Inflammatory macrophage (primary cell): ENCODE results near the gene TRAF7.
A peak's percentile ranks its signal among the peaks of the same experiment; 100 is the strongest.
"Not testable (repeated sequence)": the region's sequence is repeated elsewhere in the genome, so short reads cannot be mapped to it uniquely, and the experiment has no call there.

Experiments used
- DNase-seq, 2 donors: peaks; one replicate each; pipeline ENCODE4 v3.0.0-alpha.2; 2020 to 2022

Gene TRAF7

GRCh38 chr16:2122934-2123683 lies 32.5 kb upstream of the TRAF7 start:
- not testable (repeated sequence) for DNase-seq

DNA sequence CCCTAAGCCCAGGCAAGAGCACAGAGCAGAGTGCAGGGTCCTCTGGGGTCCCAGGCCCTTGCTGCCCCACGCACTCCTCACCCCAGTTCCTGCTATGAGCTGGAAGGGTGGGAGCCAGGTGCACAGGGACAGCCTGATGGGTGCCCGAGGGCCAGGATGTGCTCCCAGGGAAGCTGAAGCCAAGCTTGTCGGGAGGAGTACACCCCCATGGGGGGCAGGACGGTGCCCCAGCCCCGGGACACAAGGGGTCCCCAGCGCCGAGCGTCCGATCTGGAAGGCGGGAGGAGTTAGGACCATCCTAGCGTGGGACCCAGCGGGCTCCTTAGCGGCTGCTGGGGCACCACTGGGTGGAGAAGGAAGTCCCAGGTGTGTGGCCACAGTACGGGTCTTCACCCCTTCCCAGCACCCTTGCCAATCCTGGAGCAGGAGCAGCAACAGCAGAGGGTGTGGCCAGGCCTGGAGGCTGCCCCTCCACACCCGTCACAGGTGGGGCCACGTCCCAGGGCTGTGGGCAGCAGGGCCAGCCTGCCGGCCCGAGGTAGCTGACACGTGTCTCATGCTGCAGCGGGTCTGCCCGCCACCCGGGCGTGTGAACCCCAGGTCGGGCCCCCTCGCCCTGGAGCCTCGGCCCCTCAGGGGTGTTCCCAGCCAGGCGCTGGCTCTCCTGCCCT lies 31.7 kb upstream of the TRAF7 start:
- DNase-seq = not testable (repeated sequence)

- DNase-seq = not testable (repeated sequence)
Measured at GRCh38 chr16:2124377-2124693, 31.2 kb upstream of the TRAF7 start.

DNA sequence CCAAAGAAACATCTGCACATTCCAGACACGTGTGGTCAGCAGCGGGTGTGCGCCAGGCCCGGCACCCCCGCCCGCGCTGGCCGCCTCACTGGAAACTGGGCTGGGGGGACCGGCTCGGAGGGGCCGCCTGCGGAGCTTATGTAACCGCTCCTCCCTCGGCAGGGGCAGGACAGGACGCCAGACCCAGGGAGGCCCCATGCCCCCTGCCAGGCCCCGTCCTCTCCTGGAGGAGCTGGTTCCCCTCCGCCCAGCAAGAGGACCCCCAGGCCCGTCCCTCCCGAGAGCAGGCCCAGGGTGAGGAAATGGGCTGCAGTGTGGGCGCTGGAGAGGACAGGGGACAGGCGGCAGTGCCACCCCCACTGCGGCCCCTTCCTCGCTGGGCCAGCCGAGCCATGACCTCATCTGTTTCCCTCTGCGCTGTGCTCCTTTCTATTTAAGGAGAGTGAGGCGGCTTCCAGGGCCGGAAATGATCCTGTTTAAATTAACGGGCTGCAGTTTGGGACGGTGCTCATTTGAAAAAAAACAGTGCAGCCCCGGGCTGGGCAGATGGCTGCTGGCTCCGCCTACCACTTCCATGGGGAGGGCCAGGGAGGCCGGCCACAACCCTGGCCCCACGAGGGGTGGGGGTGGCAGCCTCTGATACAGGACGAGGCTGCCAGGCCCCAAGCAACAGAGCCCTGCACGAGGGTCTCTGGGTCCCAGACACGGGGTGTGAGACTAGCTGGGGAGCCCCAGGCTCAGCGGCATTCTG lies 30.7 kb upstream of the TRAF7 start:
- DNase-seq = peak; percentile 11 to 50

DNA sequence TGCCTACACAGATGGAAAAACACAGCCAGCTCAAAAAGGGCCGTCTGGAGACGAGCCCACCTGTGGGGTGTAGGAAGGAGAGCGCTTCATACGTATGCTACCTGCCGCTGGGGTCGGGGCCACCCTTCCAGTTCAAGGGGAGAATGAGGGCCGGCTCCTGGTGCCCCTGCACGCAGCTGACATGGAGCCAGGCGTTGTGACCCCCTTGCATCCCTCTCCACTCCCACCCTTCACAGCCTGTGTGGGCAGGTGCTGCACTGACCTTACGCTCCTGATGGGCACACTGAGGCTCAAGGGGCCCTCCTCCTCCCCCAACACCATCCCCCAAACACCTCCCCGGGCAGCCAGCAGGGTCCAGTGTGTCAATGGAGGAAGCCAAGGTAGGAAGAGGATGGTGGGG lies 30.0 kb upstream of the TRAF7 start:
- not testable (repeated sequence) for DNase-seq

GRCh38 chr16:2126161-2126743 lies 29.3 kb upstream of the TRAF7 start:
- DNase-seq = not testable (repeated sequence)

GRCh38 chr16:2126928-2127556 lies 28.5 kb upstream of the TRAF7 start:
- not testable (repeated sequence) for DNase-seq

DNA sequence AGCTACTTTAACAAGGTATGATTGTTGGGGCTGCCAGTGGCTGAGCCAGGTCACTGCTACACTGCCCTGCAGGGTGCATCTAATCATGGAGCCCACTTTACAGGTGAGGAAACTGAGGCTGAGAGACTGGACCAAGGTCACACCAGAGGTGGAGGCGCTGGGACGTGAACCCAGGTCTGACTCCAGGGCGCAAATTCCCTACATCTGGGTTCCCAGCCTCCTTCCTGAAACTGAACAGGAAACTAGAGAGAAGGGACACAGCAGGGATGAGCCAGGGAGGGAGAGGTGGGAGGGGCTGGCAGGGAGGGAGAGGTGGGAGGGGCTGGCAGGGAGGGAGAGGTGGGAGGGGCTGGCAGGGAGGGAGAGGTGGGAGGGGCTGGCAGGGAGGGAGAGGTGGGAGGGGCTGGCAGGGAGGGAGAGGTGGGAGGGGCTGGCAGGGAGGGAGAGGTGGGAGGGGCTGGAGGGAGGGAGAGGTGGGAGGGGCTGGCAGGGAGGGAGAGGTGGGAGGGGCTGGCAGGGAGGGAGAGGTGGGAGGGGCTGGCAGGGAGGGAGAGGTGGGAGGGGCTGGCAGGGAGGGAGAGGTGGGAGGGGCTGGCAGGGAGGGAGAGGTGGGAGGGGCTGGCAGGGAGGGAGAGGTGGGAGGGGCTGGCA lies 27.8 kb upstream of the TRAF7 start:
- DNase-seq = not testable (repeated sequence)

DNA sequence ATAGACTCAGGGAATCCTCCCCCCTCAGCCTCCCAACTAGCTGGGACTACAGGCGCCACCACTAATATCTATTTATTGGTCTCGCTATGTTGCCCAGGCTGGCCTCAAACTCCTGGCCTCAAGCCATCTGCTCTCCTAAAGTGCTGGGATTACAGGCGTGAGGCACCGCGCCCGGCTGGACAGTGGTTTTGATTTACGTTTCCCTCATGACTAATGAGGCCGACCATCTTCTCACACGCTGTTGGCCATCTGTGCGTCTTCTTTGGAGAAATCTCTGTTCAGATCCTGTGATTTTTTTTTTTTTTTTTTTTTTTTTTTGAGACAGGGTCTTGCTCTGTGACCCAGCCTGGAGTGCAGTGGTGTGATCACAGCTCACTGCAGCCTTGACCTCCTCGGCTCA lies 26.3 kb upstream of the TRAF7 start:
- not testable (repeated sequence) for DNase-seq

GRCh38 chr16:2129890-2130447 lies 25.6 kb upstream of the TRAF7 start:
- DNase-seq = not testable (repeated sequence)

DNA sequence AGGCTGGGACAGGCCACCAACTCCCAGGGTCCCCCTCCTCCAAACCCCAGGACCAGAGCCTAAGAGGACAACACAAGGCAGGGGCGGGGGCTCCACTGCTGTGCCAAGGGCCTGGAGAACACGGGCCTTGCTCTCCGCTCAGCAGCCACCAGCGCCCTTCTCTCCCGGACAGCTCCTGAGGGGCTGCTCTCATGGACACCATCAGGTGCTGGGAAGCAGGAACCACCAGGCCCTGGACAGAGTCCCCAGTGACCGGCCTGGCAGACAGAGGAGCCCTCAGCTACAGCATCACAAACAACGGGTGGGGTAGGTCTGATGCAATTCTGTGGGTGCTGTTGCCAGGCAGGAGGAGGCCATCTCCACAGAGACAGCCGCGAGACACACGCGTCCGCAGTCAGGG lies 21.8 kb upstream of the TRAF7 start:
- DNase-seq = not testable (repeated sequence)

DNA sequence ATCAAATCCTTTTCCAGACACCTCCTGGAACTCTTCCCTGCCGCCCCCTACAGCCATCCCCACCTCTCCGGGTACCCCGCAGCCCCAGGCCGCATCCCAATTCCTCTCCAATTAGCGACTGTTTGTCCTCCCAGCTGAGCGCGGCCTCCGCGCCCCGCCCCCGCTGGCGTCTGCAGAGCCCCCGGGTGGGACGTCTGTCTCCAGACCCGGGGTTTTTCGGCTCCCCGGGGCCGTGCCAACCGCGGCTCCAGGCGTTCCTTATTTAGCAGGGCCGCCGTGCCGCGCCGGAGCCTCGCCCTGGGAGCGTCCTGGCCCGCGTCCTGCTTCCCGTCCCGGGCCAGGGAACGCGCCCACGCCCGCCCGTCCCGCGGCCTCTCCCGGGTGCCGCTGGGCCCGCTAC lies 20.5 kb upstream of the TRAF7 start:
- not testable (repeated sequence) for DNase-seq

DNA sequence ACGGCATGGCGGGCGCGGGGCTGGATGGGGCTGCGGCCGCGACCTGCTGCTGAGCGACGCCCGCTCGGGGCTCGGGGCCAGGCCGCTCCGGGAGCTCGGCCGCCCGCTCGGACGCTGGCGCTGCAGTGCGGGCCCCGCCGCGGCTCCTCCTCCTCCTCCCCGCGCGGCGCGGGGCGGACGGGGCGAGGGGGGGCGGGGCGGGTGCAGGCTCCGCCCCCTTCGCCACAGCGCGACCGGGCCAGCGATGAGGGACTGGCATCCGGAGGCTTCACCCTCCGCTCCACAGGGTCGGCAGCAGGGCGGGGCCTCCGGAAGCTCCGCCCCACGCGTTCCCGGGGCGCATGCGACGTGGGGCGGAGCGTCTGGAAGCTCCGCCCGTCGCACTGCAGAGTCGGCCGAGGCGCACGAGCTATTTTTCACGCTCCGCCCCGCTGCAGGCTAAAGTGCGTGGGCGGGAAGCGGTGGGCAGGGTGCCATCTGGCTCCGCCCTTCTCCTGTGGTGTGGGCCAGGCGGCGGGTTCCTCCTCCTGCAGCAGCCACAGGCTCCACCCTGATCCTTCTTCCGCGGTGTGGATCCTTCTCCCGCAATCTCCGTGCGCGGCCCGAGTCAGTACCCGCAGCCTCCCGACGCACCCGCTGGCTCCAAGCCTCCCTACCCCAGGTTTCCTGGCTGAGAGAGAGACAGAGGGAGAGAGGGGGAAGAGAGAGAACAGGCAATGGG lies 19.7 kb upstream of the TRAF7 start, which contains the start of gene PKD1:
TSS of gene PKD1 (minus strand) at position 129 of the 721 bp plus-strand sequence. CDS start 209 bp downstream, outside the sequence.
- peak; percentile 94 for DNase-seq

DNA sequence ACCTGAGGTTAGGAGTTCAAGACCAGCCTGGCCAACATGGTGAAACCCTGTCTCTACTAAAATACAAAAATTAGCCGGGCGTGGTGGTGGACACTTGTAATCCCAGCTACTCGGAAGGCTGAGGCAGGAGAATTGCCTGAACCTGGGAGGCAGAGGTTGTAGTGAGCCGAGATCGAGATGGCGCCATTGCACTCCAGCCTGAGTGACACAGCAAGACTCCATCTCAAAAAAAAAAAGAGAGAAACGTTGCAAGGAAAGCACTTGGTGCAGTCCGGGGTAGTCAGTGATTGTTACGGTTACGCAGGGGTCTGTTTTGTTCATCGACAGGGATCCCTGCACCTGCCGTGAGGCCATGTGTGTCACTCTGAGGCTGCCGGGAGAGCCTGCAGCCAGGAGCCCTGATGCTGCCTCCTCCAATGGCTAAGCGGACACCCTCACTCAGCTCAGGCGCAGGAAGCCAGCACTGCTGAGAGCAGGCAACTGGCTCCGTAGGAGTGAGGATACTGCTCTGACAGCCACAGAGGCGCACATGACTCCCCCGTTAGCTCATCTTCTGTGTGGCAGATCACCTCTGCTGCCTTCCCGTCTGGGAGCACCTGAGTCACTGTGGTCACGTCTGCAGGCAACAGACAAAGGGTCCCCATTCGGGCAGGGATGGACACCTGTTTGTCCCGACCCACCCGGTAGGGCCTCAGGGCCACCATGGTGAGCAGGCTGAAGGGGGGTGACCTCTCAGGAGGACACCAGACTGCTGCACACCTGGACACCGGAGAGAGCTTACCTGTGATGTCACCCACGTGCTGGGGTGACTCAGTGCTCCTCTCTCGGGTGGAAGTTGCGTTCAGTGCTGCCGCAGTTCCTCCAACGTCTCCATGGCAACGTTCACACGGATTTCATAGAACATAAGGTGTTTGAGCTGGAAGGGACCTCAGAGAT lies 12.4 kb upstream of the TRAF7 start:
- DNase-seq = no peak

GRCh38 chr16:2143878-2144485 lies 11.6 kb upstream of the TRAF7 start:
- DNase-seq = no peak

DNA sequence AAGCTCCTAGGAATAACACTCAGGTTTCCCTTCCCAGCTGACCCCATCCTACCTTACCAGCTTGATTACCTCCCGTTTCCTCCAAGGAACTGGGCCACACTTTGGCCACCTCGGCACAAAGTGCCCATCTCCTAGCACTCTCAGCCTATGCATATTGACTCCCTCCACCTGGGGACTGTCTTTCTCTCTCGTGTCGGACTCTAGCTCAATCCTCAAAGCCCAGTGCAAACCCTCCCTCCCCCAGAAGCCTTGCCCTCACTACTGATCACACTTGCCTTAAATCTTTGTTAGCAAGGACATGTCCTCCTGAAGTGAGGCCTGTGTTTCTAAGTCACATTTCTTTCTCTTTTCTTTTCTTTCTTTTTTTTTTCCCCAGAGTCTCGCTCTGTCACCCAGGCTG lies 9.7 kb upstream of the TRAF7 start:
- no peak for DNase-seq

GRCh38 chr16:2147378-2147777 lies 8.2 kb upstream of the TRAF7 start:
- DNase-seq = no peak

GRCh38 chr16:2147981-2148671 lies 7.5 kb upstream of the TRAF7 start, which contains the start of gene RAB26:
TSS of gene RAB26 (plus strand) at chr16:2148625. CDS start at chr16:2148784, 159 bp downstream.
- DNase-seq = peak; percentile 30 to 63
